Osteoblast (primary cell): ENCODE results near the gene MYH13. TPM values are rescaled to one million over a fixed set of nuclear protein-coding genes. Genes with fewer than 3 reads are reported as not detected.

Experiments
- DNase-seq: peaks from one replicate; pipeline ENCODE4 v3.0.0; 2011; ENCODE audit warnings: low spot score, mixed read lengths; ENCODE audit not compliant: insufficient read length; ENCODE audit errors: missing footprints
- H2AFZ ChIP-seq: 2 replicates; pipeline ENCODE4 v1.6.0; 2011; ENCODE audit warnings: mild to moderate bottlenecking, low read length
- H3K27ac ChIP-seq: 2 replicates; pipeline ENCODE4 v1.5.1; 2011; ENCODE audit warnings: mild to moderate bottlenecking, low read depth, low read length, moderate library complexity
- H3K27me3 ChIP-seq: 2 replicates; pipeline ENCODE4 v1.6.0; 2012; ENCODE audit warnings: mild to moderate bottlenecking, control low read depth, inconsistent platforms, low read length, moderate library complexity; ENCODE audit not compliant: insufficient read depth
- H3K36me3 ChIP-seq: 2 replicates; pipeline ENCODE4 v1.5.1; 2011; ENCODE audit warnings: mild to moderate bottlenecking, low read length, control low read depth, moderate library complexity; ENCODE audit not compliant: insufficient read depth
- H3K4me1 ChIP-seq: 2 replicates; pipeline ENCODE4 v1.5.1; 2011; ENCODE audit warnings: mild to moderate bottlenecking, low read length, control low read depth, moderate library complexity; ENCODE audit not compliant: insufficient read depth
- H3K4me2 ChIP-seq: 2 replicates; pipeline ENCODE4 v1.6.0; 2011; ENCODE audit warnings: mild to moderate bottlenecking, low read length; ENCODE audit not compliant: insufficient read depth
- H3K4me3 ChIP-seq: fragments of 200-600 bp; sonication (generic); 3 replicates; pipeline ENCODE4 v1.5.1; 2012; ENCODE audit warnings: mild to moderate bottlenecking, low read length, inconsistent platforms; ENCODE audit not compliant: insufficient read depth
- H3K79me2 ChIP-seq: 2 replicates; pipeline ENCODE4 v1.6.0; 2012; ENCODE audit warnings: mild to moderate bottlenecking, low read length, control low read depth, inconsistent platforms; ENCODE audit not compliant: insufficient read depth
- H3K9me3 ChIP-seq: 2 replicates; pipeline ENCODE4 v1.5.1; 2011; ENCODE audit warnings: low read depth, low read length, control low read depth
- H4K20me1 ChIP-seq: 2 replicates; pipeline ENCODE4 v1.6.0; 2012; ENCODE audit warnings: mild to moderate bottlenecking, low read length, control low read depth; ENCODE audit not compliant: insufficient read depth
- total RNA-seq: library from RNA; depleted of rRNA; stranded (reverse); fragments of >200 nt; gene quantifications from 2 replicates; pipeline ENCODE4 v1.2.3, GENCODE V29; 2012
- TF ChIP-seq, protein P1 (sequence below): IDR thresholded peaks from 2 replicates; pipeline ENCODE4 v1.5.1; 2011; ENCODE audit warnings: mild to moderate bottlenecking, low read depth, low read length, moderate library complexity; ENCODE audit errors: extremely low read depth

The MYH13 gene
- total RNA-seq, 1 donor, result not detected

DNA sequence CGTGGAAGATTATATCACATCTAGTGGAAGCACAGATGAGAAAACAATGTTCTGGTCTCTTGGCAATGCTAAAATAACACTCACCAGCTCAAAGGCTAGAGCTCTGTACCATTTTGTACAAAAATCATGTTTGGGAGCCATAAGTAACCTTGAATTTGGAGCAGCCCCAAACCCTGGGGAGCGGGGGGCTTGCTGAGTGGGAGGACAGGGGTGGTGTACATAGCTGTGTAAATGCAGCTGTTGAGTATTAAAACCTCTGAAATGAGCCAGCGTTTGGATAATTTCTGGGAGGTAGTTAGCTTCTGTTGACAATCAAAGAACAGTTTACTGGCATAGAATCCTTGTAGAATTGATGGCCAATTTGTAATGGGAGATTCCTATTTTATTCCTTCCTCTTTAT, 44.6 kb upstream of the MYH13 start:
- DNase-seq, result no peak
- H3K4me1 ChIP-seq, result no peaks in the 10 kb centered on the region
- H3K9me3 ChIP-seq, result peaks cover 2% of the 10 kb centered on the region
- no peak overlapping the region for H2AFZ ChIP-seq
- H3K4me2 ChIP-seq, result no peak overlapping the region
- no peaks in the 10 kb centered on the region for H3K36me3 ChIP-seq
- H3K27me3 ChIP-seq, result no peaks in the 10 kb centered on the region
- H3K4me3 ChIP-seq, result no peak overlapping the region
- no peaks in the 10 kb centered on the region for H4K20me1 ChIP-seq
- TF ChIP-seq, protein P1, sequence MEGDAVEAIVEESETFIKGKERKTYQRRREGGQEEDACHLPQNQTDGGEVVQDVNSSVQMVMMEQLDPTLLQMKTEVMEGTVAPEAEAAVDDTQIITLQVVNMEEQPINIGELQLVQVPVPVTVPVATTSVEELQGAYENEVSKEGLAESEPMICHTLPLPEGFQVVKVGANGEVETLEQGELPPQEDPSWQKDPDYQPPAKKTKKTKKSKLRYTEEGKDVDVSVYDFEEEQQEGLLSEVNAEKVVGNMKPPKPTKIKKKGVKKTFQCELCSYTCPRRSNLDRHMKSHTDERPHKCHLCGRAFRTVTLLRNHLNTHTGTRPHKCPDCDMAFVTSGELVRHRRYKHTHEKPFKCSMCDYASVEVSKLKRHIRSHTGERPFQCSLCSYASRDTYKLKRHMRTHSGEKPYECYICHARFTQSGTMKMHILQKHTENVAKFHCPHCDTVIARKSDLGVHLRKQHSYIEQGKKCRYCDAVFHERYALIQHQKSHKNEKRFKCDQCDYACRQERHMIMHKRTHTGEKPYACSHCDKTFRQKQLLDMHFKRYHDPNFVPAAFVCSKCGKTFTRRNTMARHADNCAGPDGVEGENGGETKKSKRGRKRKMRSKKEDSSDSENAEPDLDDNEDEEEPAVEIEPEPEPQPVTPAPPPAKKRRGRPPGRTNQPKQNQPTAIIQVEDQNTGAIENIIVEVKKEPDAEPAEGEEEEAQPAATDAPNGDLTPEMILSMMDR, result no peak
- H3K27ac ChIP-seq, result no peak overlapping the region
- no peaks in the 10 kb centered on the region for H3K79me2 ChIP-seq

DNA sequence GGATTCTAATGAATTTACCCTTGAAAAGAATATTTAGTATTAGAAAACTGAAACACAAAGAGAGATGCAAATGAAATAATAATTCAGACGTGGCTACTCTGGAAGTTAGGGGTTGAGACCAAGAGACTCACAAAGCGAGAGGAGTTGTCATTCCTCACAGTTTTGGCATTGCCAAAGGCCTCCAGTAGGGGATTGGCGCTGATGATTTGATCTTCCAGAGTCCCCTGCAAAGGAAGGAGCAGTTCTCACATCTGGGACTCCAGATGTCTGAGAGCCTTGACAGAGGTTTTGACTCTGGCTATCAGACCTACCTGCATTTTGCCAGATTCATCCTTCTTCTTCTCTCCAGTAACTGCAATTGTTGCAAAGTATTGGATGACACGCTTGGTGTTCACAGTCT, 42.4 kb upstream of the MYH13 start:
- peaks cover 2% of the 10 kb centered on the region for H3K9me3 ChIP-seq
- H3K79me2 ChIP-seq, result no peaks in the 10 kb centered on the region
- no peak for DNase-seq
- no peaks in the 10 kb centered on the region for H3K4me1 ChIP-seq
- no peak overlapping the region for H3K27ac ChIP-seq
- no peaks in the 10 kb centered on the region for H3K36me3 ChIP-seq
- H3K4me2 ChIP-seq, result no peak overlapping the region
- TF ChIP-seq, protein P1, result no peak
- H3K4me3 ChIP-seq, result no peak overlapping the region
- no peaks in the 10 kb centered on the region for H4K20me1 ChIP-seq
- H2AFZ ChIP-seq, result no peak overlapping the region
- no peaks in the 10 kb centered on the region for H3K27me3 ChIP-seq

DNA sequence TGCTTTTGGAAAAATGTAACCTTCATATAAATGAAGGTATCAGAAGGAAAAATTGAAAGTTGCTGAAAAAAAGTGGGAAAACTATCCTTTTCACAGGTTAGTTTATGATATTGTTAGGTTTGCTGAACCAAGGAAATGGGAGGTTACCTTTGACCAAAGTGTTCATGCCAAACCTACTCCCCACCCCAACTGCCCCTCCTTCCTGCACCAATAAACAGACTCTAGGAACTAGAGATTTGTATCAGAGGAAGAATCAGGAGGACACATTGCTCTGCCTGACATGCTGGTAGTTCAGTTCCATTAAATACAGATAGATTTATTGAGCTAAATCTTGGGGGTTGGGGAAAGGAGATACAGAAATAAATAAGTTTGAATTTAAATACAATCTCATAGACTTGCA, 30.8 kb upstream of the MYH13 start:
- no peaks in the 10 kb centered on the region for H3K36me3 ChIP-seq
- no peak overlapping the region for H2AFZ ChIP-seq
- TF ChIP-seq, protein P1, result no peak
- H3K79me2 ChIP-seq, result no peaks in the 10 kb centered on the region
- no peaks in the 10 kb centered on the region for H3K4me1 ChIP-seq
- H3K4me3 ChIP-seq, result no peak overlapping the region
- H3K27ac ChIP-seq, result no peak overlapping the region
- H3K9me3 ChIP-seq, result no peaks in the 10 kb centered on the region
- no peak for DNase-seq
- H3K4me2 ChIP-seq, result no peak overlapping the region
- H4K20me1 ChIP-seq, result no peaks in the 10 kb centered on the region
- no peaks in the 10 kb centered on the region for H3K27me3 ChIP-seq

DNA sequence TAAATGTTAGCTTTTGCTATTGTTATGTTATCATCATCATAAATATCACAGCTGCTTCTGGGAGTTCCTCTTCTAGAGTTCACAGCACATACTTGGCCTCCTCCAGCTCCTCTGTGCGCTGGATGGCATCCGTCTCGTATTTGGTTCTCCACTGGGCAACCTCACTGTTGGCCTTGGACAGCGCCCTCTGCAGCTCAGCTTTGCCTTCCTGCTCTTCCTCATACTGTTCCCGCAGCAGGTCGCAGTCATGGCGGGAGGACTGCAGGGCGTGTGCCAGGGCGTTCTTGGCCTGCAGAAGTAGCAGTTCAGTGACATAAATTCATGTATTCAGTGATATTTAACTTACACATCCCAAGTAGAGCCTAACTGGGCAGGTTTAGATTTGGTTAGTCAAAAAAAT, 25.5 kb upstream of the MYH13 start:
- no peaks in the 10 kb centered on the region for H4K20me1 ChIP-seq
- no peak overlapping the region for H3K27ac ChIP-seq
- no peak overlapping the region for H2AFZ ChIP-seq
- H3K4me2 ChIP-seq, result no peak overlapping the region
- TF ChIP-seq, protein P1, result no peak
- no peaks in the 10 kb centered on the region for H3K27me3 ChIP-seq
- no peak overlapping the region for H3K4me3 ChIP-seq
- no peaks in the 10 kb centered on the region for H3K36me3 ChIP-seq
- H3K79me2 ChIP-seq, result no peaks in the 10 kb centered on the region
- no peaks in the 10 kb centered on the region for H3K9me3 ChIP-seq
- no peaks in the 10 kb centered on the region for H3K4me1 ChIP-seq
- DNase-seq, result no peak
